Sigmoid colon (tissue), 3 donors: ENCODE results near the gene ZNF768.

Source experiments
- CTCF ChIP-seq, 4 experiments: fragments of 450-650 bp in 3 of 4; fragments of 200-600 bp in 1 of 4; IDR thresholded peaks; one replicate each; pipeline ENCODE4 v1.5.1; 2016 to 2019; ENCODE audit warnings: antibody characterized with exemption in 4 of 4, mild to moderate bottlenecking in 3 of 4, moderate library complexity in 2 of 4
- POLR2A ChIP-seq, 2 donors: fragments of 450-650 bp; IDR thresholded peaks; one replicate each; pipeline ENCODE4 v1.6.1; 2016; ENCODE audit warnings: antibody characterized with exemption in 2 of 2, mild to moderate bottlenecking in 2 of 2, moderate library complexity in 2 of 2

GRCh38 chr16:30523768-30524574 lies 2.4 kb downstream of the ZNF768 start:
- TF ChIP-seq CTCF (IDR thresholded peaks at IDR 0.05) (no peak), POLR2A (IDR thresholded peaks at IDR 0.05) (no peak)
